AG08396 (cell line): Measurements from ENCODE around the gene TNF.
"Not testable (repeated sequence)": the region's sequence is repeated elsewhere in the genome, so short reads cannot be mapped to it uniquely, and the experiment has no call there.

Experiments
- DNase-seq: peaks from one replicate; pipeline ENCODE4 v3.0.0; 2012; ENCODE audit warnings: low spot score, mixed read lengths

The TNF gene

GRCh38 chr6:31588871-31589650 lies 13.7 kb downstream of the TNF start:
- DNase-seq = no peak

GRCh38 chr6:31590691-31591090 lies 15.3 kb downstream of the TNF start:
- not testable (repeated sequence) for DNase-seq

GRCh38 chr6:31592396-31592771 lies 17.0 kb downstream of the TNF start:
- DNase-seq = no peak

DNA sequence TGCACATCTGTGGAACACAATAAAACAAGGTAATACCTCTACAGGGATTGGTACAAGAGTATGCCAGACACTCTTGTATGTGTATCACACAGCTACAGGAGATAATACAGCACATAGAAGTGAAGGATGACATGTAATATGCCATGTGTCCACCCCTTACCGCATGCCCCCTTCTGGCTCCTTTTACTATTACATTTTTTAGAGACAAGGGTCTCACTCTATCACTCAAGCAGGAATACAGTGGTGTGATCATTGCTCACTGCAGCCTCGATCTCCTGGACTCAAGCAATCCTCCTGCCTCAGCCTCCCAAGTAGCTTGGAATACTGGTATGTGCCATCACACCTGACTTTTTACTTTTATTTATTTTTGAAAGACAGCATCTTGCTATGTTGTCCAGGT lies 21.6 kb downstream of the TNF start:
- no peak for DNase-seq

DNA sequence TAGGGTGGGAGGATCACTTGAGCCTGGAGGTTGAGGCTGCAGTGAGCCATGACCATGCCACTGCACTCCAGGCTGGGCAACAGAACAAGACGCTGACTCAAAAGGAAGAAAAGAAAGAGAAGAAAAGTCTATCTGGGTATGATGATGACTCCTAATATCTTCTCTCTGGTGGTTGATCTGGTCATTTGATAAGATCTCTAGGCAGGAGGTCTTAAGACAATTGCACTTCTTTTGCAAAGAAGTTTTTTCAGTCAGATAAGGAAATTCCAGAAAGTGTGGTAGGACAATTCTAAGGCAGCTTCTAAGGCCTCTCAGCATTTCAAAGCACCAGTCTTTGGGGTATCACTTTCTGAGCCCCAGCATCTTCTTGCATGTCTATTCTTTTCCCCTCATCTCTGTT lies 32.0 kb downstream of the TNF start:
- no peak for DNase-seq

DNA sequence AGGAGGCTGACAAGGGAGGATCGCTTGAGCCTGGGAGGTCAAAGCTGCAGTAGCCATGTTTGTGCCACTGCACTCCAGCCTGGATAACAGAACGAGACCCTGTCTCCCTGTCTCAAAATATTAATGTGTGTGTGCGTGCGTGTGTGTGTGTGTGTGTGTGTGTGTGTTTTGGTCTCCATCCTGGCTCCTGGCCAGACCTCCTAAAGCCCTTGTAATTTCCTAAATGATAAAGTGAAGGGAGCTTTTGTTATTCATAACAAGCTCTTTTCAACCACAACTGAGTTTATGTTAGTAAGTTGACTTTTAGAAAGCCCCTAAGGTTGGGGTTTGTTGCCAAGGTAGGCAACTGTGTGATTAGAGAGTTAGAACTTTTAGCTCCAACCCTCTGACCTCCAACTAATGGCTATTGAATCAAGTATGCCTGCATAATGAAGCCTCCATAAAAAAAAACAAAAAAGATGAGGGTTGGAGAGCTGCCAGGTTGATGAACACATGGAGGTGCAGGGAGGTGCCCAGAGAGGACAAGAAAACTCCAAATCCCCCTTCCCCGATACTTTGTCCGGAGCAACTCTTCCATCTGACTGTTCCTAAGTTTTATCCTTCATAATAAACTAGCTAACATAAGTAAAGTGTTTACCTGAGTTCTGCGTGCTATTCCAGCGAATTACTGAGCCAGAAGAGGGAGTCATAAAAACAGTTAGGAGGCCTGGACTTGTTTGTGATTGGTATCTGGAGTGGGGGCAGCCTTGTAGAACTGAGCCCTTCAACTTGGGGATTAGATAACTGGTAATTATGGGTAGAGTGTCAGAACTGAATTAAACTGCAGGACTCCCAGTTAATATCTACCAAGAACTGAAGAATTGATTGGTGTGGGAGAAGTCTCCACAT lies 34.4 kb downstream of the TNF start:
- DNase-seq = no peak

DNA sequence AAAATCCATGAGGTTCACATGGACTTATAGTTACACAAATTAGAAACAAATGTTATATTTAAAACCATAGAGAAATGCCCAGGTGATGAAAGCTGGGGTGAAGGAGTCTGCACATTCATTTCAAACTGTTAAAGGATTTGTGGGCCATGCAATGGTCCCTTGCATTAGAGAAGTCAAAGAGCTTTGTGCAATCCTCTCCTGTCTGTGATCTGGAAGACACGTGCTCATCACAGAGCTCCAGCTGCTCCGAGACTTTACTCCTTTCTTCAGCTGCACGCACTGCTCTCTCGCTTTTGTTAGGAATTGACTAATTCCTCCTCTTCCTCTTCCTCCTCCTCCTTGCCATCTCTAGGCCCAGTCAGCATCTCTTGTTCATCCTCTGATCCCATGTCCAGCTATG lies 35.6 kb downstream of the TNF start:
- no peak for DNase-seq

GRCh38 chr6:31614075-31614619 lies 38.8 kb downstream of the TNF start:
- no peak for DNase-seq

GRCh38 chr6:31614684-31615578 lies 39.6 kb downstream of the TNF start, which contains the start of gene AIF1:
Gene AIF1 (plus strand): TSS chr6:31615234. CDS start chr6:31615330, 96 bp downstream.
- DNase-seq = no peak

- no peak for DNase-seq
Observed at GRCh38 chr6:31615748-31616147, 40.4 kb downstream of the TNF start.

DNA sequence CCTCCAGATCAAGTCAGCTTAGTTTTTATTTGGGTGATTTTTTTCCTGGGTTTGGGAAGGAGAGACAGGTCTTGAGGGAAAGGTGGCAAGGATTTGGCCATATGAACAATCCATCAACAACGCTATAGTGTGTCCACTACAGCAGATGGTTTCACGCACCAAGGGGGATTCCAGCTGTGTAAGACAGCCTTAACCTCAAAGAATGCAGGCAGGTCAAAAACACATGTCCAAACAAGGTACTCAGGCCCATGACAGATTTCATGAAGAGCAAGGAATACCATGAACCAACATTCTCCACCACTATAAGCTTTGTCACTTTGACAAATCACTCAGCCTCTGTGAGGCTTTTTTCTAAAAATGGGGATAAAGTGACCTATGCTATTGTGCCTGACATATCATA lies 41.6 kb downstream of the TNF start:
- DNase-seq = no peak

DNA sequence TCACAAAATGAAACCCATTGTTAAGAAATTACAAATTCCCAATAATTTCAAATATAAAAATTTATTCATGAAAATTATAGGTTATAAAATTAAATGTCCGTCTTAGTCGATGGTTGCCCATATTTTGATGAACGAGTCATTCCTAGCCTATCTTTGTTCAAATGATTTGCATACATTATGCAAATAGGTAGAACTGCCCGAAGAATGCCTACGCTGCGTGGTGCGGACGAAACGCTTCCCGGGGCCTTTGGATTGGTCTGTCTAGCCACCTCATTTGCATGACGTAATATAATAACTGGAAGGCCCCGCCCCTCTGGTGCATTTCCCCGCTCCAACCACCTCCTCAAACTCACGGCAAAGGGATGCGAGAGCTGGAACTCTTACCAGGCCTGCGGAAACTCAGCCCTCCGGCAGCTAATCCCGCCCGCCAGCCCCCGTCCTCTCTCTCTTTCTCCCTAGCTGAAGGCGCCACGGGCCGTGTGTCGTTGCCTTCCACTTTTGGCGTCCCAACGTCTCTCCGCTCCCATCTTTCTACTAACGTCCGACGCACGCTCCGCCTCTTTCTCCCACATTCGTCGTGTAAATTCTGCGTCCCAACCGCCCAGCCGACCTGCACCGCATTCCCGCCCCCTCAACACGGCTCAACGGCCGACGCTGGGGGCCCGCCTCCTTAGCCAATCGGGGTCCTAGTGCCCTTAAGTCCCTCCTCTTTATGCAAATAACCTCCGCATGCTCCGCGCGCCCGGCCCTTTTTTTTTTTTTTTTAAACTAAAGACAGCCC lies 44.6 kb downstream of the TNF start:
- DNase-seq = peak; percentile 98

DNA sequence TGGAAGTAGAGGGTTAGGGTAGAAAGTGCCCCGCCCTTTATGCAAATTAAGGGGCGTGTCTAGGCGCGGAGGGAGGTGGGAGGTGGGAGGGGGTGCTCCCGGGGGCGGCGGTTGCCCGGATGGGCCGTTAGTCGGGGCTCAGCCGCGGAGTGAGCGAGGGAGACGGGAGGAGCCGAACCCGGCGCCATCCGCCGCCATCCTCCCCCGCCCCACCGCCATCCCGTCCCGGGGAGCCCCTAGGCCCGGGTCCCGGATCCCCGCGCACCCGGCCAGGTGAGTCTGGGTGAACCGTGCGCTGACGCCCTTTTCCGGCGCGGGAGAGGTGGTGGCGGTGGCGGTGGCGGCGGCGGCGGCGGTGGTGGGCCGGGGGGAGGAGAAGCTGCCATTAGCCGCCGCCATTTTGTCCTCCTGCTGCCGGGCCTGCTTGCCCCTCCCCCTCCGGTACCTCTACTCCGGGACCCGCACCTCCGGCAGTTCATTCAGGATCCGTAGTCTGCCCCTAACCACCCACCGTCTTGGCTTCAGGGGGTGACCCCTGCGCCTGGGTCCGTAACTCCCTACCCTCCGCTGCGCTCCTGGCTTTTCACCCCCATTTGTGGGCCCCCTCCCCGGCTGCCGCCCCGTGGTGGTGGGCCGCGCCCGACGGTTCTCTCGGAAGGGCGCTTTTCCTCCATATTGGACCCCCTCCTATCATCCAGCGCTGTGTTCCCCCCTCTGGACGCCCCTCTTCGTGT lies 45.4 kb downstream of the TNF start, which contains the start of gene PRRC2A:
Gene PRRC2A (plus strand): TSS at position 130 of the 734 bp plus-strand sequence. CDS start 2,075 bp downstream, outside the sequence.
- DNase-seq = peak; percentile 83

DNA sequence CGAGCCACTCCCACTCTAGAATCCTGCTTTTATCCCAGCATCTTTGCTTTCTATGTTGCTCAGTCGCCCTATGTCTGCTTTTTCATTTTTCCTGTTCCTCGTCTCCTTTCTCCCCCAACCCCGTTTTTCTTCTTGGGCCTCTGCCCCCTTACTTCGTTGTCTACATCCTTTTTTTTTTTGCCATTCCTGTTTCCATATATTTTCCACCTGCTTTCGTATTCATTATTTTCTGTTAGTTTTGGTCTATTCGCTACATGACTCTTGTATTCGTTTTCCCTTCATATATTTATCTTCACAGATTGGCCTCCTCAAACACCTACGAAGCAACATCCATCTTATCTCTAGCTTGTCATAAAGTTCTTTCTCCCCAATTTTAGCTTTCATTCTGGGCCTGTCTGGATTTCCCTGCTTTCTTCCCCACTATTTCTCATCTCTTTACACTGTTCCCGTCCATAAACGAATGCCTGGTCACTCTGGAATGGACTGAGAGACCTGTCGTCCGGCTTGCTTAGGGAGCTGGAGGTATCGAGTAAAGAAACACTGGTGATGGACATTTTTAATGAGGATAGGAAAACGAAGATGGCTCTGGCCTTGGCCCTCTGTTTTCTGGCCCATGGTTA lies 46.1 kb downstream of the TNF start:
- DNase-seq = no peak

DNA sequence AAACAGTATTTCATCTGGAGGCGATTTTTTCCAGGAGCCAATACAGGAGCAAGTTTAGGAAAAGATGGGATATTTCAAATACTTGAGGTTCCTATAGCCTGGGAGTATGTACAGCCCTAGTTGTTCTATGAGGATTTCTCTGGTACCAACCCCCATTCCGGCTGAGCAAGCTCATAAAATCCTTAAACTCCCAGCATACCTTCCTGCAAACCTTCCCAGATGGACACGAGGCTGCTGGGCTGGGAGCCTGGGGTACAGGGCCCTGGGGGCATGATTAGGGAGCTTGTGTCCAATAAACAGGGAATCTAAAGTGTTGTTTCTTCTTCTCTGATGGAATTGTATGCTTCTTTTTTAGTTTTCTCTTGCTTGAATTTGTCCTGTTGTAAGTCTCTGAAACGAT lies 46.6 kb downstream of the TNF start:
- DNase-seq = peak; percentile 29

- DNase-seq = no peak
Observed at GRCh38 chr6:31622684-31623091, 47.3 kb downstream of the TNF start.

GRCh38 chr6:31624070-31624469 lies 48.7 kb downstream of the TNF start:
- no peak for DNase-seq

DNA sequence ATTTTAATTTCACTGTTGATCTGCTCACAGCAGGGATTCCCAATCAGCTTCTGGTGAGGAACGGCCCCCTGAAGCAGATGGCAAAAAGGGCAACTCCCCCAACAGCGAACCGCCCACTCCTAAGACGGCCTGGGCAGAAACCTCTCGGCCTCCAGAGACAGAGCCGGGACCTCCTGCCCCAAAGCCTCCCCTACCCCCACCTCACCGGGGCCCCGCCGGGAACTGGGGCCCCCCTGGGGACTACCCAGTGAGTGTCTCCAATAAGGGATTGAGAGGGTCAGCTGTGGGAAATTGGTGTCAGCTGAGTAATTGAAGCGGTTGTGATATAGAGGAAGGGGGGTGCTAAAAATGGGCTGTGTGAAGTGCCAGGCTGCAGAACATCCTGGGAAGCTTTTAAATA lies 51.6 kb downstream of the TNF start:
- no peak for DNase-seq

DNA sequence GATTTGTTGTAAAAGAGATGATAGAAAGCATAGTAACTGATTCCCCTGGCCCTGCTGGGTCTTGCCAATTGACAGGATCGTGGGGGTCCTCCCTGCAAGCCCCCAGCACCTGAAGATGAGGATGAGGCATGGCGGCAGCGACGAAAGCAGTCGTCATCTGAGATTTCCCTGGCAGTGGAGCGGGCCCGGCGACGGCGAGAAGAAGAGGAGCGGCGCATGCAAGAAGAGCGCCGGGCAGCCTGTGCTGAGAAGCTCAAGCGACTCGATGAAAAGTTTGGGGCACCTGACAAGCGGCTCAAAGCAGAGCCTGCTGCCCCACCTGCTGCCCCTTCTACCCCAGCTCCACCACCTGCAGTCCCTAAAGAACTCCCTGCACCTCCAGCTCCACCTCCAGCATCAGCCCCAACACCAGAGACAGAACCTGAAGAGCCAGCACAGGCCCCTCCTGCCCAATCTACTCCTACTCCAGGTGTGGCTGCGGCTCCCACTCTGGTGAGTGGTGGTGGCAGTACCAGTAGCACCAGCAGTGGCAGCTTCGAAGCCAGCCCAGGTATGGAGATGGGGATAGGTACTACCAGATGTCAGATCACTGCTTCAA lies 52.4 kb downstream of the TNF start:
- DNase-seq = no peak
